ENCODE measurements around the gene DTYMK. TPM values are rescaled to one million over a fixed set of nuclear protein-coding genes. Genes with fewer than 3 reads are reported as not detected.

DTYMK gene
- total and polyA plus RNA-seq, 2 donors (not counting 3 experiments of a cell fraction or from before 2014, with no cell fraction given) = 67.0 to 104 TPM

DNA sequence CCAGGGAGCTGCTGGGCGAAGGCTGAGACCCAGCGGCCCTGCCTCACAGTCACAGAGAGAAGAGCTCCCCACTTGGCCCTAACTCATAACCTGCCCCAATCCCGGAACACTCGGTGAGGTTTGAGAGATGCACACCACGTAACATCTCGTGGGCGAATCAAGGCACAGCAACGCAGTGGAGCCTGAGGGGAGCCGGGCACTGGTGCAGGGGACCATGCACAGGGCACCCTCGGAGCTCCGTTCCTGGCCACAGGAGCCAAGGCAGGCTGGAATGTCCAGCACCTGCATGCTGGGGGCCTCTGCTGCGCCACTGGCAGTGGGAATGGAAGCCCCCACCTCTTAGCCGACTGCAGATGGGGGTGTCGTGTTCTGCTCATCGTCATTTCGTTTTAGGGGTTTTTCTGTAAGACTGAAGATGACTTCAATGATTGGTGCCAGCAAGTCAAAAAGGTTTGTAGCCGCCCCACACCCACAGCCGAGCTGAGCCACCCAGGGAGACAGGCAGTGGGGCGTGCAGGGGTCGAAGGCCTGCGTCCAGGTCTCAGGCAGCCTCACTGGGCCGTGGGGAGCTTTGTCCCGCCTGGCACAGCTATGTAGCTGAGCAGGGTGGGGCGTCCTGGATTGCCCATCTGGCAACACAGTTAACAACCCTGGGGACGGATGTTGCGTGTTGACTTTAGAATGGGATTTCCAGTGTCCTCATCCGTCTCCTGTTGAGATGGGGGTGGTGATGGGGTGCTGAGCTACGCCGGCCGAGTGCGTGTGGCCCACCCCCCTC is 16.1 kb downstream of the DTYMK start:
- Histone ChIP-seq H3K79me2 (ENCODE audit: control insufficient read depth, insufficient read depth, low read length) (no peaks in the 10 kb centered on the region), H3K27me3 (ENCODE audit: control insufficient read depth in 2 of 2, insufficient read depth in 2 of 2, low read length in 2 of 2) (no peaks in the 10 kb centered on the region), H3K27ac (ENCODE audit: insufficient read depth, low read depth, low read length) (no peak overlapping the region), H3K9ac (replicated peaks; ENCODE audit: extremely low read depth, insufficient read depth, low read length) (no peak overlapping the region), H2AFZ (ENCODE audit: low read depth, low read length) (no peak overlapping the region), H3K4me3 (replicated peaks in 1 of 3; ENCODE audit: insufficient read depth in 1 of 3, low read depth in 1 of 3, low read length in 3 of 3) (no peak overlapping the region), H3K9me1 (replicated peaks; ENCODE audit: control insufficient read depth, extremely low read depth, insufficient read depth, low read length) (no peaks in the 10 kb centered on the region), H3K4me1 (ENCODE audit: control insufficient read depth, extremely low read depth, insufficient read depth, low read length) (peaks cover 15% of the 10 kb centered on the region), H4K20me1 (replicated peaks; ENCODE audit: control insufficient read depth, extremely low read depth, insufficient read depth, low read length) (no peaks in the 10 kb centered on the region), H3K9me3 (replicated peaks; ENCODE audit: control insufficient read depth, insufficient read depth, low read length) (no peaks in the 10 kb centered on the region), H3K36me3 (ENCODE audit: control insufficient read depth in 2 of 2, extremely low read depth in 1 of 2, insufficient read depth in 2 of 2, low read length in 2 of 2) (peaks cover 0 to 25% of the 10 kb centered on the region in 2 experiments), H3K4me2 (ENCODE audit: insufficient read depth, low read length) (no peak overlapping the region)
- CTCF ChIA-PET = no interaction called here
- dilution Hi-C loops (cut with MboI; ENCODE audit: extremely low pct_ligation_motif_present, low sequenced_read_pairs) (no loop called here), intact Hi-C loops (cut with micrococcal nuclease) (no loop called here)
- no peak for FAIRE-seq
- DNase-seq (ENCODE audit: low read depth, low spot score) = no peak
- POLR2A ChIA-PET = no interaction called here
- no peak for TF ChIP-seq JUN (IDR thresholded peaks at IDR 0.05; ENCODE audit: borderline replicate concordance, insufficient read depth, insufficient read length, low read depth)
- TF ChIP-seq, protein P1, sequence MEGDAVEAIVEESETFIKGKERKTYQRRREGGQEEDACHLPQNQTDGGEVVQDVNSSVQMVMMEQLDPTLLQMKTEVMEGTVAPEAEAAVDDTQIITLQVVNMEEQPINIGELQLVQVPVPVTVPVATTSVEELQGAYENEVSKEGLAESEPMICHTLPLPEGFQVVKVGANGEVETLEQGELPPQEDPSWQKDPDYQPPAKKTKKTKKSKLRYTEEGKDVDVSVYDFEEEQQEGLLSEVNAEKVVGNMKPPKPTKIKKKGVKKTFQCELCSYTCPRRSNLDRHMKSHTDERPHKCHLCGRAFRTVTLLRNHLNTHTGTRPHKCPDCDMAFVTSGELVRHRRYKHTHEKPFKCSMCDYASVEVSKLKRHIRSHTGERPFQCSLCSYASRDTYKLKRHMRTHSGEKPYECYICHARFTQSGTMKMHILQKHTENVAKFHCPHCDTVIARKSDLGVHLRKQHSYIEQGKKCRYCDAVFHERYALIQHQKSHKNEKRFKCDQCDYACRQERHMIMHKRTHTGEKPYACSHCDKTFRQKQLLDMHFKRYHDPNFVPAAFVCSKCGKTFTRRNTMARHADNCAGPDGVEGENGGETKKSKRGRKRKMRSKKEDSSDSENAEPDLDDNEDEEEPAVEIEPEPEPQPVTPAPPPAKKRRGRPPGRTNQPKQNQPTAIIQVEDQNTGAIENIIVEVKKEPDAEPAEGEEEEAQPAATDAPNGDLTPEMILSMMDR (IDR thresholded peaks at IDR 0.05; ENCODE audit: extremely low read depth in 1 of 2, insufficient read depth in 1 of 2, low read depth in 1 of 2, low read length in 2 of 2) = no peak
- no peak for TF ChIP-seq EZH2 (IDR thresholded peaks at IDR 0.05; ENCODE audit: borderline replicate concordance, low read depth, low read length, severe bottlenecking)
- no peak for TF ChIP-seq POLR2AphosphoS5 (IDR thresholded peaks at IDR 0.05; ENCODE audit: insufficient read depth, low read depth, low read length)
- TF ChIP-seq MYC (IDR thresholded peaks at IDR 0.05; ENCODE audit: low read depth, low read length) = no peak
- TF ChIP-seq POLR2A (IDR thresholded peaks at IDR 0.05; ENCODE audit: low read depth, low read length) = no peak
- TF ChIP-seq GATA2 (IDR thresholded peaks at IDR 0.05; ENCODE audit: insufficient read depth, insufficient read length, low read depth, low read length) = no peak
- TF ChIP-seq, protein P2, sequence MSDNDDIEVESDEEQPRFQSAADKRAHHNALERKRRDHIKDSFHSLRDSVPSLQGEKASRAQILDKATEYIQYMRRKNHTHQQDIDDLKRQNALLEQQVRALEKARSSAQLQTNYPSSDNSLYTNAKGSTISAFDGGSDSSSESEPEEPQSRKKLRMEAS (IDR thresholded peaks at IDR 0.05; ENCODE audit: insufficient read depth, insufficient read length) = no peak
- TF ChIP-seq FOS (IDR thresholded peaks at IDR 0.05; ENCODE audit: borderline replicate concordance, insufficient read depth, low read length) = no peak
- no TSS peak for BruUV-seq (replicated peaks)
